ENCODE data around the gene SCGB1A1. TPM values are rescaled to one million over a fixed set of nuclear protein-coding genes. Genes with fewer than 3 reads are reported as not detected.
A peak's percentile ranks its signal among the peaks of the same experiment; 100 is the strongest.

SCGB1A1 gene
- total and polyA plus RNA-seq, 2 of the 13 experiments (the other 11 are each of a cell fraction or from before 2014, with no cell fraction given), result not detected

DNA sequence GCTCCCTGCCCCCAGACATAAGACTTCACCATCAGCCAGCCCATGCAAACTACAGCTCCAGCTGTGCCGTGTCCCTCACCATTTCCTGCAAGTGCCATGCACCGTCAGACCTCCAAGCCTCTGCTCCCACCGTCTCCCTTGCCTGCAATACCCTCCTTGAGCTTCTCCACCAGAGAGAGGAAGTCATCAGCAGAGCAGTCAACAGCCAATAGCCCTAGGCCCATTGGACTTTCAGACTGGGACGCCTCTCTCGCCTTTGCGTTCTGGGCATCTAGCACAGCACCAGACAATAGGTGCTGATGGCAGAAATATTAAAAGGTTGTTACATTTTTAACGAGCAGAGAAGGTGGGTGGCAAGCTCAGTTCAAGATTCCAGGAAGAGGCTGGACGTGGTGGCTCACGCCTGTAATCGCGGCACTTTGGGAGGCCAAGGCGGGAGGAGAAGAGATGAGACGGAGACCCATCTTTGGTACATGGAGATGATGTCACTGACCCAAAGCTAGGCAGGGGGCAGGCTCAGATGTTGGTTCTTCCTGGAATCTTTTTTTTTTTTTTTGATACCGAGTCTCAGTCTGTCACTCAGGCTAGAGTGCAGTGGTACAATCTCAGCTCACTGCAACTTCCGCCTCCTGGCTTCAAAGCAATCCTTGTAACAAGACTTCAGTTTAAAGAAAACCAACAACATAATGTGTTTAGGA, 31.9 kb downstream of the SCGB1A1 start:
- Histone ChIP-seq H3K9me3 (ENCODE audit: low read length) (no peaks in the 10 kb centered on the region), H3K9ac (ENCODE audit: insufficient read depth, low read depth, low read length) (no peak overlapping the region), H3K36me3 (replicated peaks in 1 of 2; ENCODE audit: control insufficient read depth in 1 of 2, insufficient read depth in 2 of 2, low read length in 2 of 2) (no peaks in the 10 kb centered on the region), H3K4me1 (ENCODE audit: insufficient read depth, low read length) (peaks cover 7% of the 10 kb centered on the region), H3K4me3 (replicated peaks in 1 of 3; ENCODE audit: insufficient read depth in 1 of 3, low read depth in 2 of 3, low read length in 3 of 3) (no peak overlapping the region), H3K79me2 (ENCODE audit: insufficient read depth, low read length) (no peaks in the 10 kb centered on the region), H3K27ac (ENCODE audit: extremely low read length, insufficient read depth, low read length) (no peak overlapping the region), H3K4me2 (ENCODE audit: low read depth, low read length) (no peak overlapping the region), H3K27me3 (ENCODE audit: control insufficient read depth in 1 of 2, insufficient read depth in 2 of 2, low read length in 2 of 2) (peaks cover 3 to 19% of the 10 kb centered on the region in 2 experiments; a peak in 4 of 5 replicates), H4K20me1 (ENCODE audit: insufficient read depth, low read length) (no peaks in the 10 kb centered on the region), H2AFZ (ENCODE audit: low read length) (no peak overlapping the region)
- no peak for DNase-seq (ENCODE audit: low spot score)
- in situ Hi-C loops (cut with HindIII; ENCODE audit: extremely low pct_ligation_motif_present, low pct_unique_long_range_greater_than_20kb) (no loop called here), intact Hi-C loops (cut with micrococcal nuclease; ENCODE audit: unreplicated experiment) (no loop called here)
- ChIA-PET CTCF (ENCODE audit: low intra/inter-chr PET ratio, low total read pairs) (no interaction called here), POLR2A (no interaction called here)
- no TSS peak for BruUV-seq (replicated peaks)
- no peak for ATAC-seq
- no peak for FAIRE-seq
- TF ChIP-seq ZNF180 (CRISPR knock-in tag; IDR thresholded peaks at IDR 0.05; ENCODE audit: borderline replicate concordance, low read depth), result no peak
- TF ChIP-seq, protein P1, sequence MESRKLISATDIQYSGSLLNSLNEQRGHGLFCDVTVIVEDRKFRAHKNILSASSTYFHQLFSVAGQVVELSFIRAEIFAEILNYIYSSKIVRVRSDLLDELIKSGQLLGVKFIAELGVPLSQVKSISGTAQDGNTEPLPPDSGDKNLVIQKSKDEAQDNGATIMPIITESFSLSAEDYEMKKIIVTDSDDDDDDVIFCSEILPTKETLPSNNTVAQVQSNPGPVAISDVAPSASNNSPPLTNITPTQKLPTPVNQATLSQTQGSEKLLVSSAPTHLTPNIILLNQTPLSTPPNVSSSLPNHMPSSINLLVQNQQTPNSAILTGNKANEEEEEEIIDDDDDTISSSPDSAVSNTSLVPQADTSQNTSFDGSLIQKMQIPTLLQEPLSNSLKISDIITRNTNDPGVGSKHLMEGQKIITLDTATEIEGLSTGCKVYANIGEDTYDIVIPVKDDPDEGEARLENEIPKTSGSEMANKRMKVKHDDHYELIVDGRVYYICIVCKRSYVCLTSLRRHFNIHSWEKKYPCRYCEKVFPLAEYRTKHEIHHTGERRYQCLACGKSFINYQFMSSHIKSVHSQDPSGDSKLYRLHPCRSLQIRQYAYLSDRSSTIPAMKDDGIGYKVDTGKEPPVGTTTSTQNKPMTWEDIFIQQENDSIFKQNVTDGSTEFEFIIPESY (CRISPR knock-in tag; IDR thresholded peaks at IDR 0.05), result peak; percentile 22; the same call in 1 of the 2 replicates
- peak; percentile 95 for TF ChIP-seq ATF7 (IDR thresholded peaks at IDR 0.05)
- no peak for TF ChIP-seq ATF7 (CRISPR knock-in tag; IDR thresholded peaks at IDR 0.05)
- TF ChIP-seq, protein P2, sequence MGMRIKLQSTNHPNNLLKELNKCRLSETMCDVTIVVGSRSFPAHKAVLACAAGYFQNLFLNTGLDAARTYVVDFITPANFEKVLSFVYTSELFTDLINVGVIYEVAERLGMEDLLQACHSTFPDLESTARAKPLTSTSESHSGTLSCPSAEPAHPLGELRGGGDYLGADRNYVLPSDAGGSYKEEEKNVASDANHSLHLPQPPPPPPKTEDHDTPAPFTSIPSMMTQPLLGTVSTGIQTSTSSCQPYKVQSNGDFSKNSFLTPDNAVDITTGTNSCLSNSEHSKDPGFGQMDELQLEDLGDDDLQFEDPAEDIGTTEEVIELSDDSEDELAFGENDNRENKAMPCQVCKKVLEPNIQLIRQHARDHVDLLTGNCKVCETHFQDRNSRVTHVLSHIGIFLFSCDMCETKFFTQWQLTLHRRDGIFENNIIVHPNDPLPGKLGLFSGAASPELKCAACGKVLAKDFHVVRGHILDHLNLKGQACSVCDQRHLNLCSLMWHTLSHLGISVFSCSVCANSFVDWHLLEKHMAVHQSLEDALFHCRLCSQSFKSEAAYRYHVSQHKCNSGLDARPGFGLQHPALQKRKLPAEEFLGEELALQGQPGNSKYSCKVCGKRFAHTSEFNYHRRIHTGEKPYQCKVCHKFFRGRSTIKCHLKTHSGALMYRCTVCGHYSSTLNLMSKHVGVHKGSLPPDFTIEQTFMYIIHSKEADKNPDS (CRISPR knock-in tag; IDR thresholded peaks at IDR 0.05), result no peak
- no peak for TF ChIP-seq TBP (CRISPR knock-in tag; IDR thresholded peaks at IDR 0.05)
- TF ChIP-seq SMYD3 (CRISPR knock-in tag; IDR thresholded peaks at IDR 0.05), result no peak
- TF ChIP-seq, protein P3, sequence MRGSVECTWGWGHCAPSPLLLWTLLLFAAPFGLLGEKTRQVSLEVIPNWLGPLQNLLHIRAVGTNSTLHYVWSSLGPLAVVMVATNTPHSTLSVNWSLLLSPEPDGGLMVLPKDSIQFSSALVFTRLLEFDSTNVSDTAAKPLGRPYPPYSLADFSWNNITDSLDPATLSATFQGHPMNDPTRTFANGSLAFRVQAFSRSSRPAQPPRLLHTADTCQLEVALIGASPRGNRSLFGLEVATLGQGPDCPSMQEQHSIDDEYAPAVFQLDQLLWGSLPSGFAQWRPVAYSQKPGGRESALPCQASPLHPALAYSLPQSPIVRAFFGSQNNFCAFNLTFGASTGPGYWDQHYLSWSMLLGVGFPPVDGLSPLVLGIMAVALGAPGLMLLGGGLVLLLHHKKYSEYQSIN (CRISPR knock-in tag; IDR thresholded peaks at IDR 0.05; ENCODE audit: borderline replicate concordance), result no peak
- peak; percentile 93 for TF ChIP-seq CREB1 (IDR thresholded peaks at IDR 0.05)
- TF ChIP-seq CREB1 (CRISPR knock-in tag; IDR thresholded peaks at IDR 0.05), result no peak
- TF ChIP-seq ZNF883 (CRISPR knock-in tag; IDR thresholded peaks at IDR 0.05; ENCODE audit: not compliant biosample characterization), result no peak
- no peak for TF ChIP-seq BORCS8-MEF2B (CRISPR knock-in tag; IDR thresholded peaks at IDR 0.05)
- no peak for TF ChIP-seq ZNF556 (CRISPR knock-in tag; IDR thresholded peaks at IDR 0.05; ENCODE audit: borderline replicate concordance)
- 80% methylated on average over 15 of the region's 15 CpGs for WGBS (ENCODE audit: low lambda C conversion rate)
